Measurements from ENCODE around the gene IFT81. TPM values are rescaled to one million over a fixed set of nuclear protein-coding genes. Genes with fewer than 3 reads are reported as not detected.

IFT81 gene
- total RNA-seq, 4 donors from 2014 or later = 4.0 to 14.8 (median 5.3) TPM

- TF ChIP-seq CTCF (IDR thresholded peaks at IDR 0.05) = no peak
- no peak for DNase-seq (ENCODE audit: low spot score)
- no peak for ATAC-seq (ENCODE audit: low FRiP score)
These were observed 19.7 kb upstream of the IFT81 start for GRCh38 chr12:110104188-110105094.

- no peak for DNase-seq (ENCODE audit: low spot score)
- ATAC-seq (ENCODE audit: low FRiP score) = no peak
- no peak for TF ChIP-seq CTCF (IDR thresholded peaks at IDR 0.05)
These were observed 19.0 kb upstream of the IFT81 start for GRCh38 chr12:110105159-110105558.

GRCh38 chr12:110105986-110106385 lies 18.2 kb upstream of the IFT81 start:
- ATAC-seq (ENCODE audit: low FRiP score) (no peak), DNase-seq (ENCODE audit: low spot score) (no peak)
- TF ChIP-seq CTCF (IDR thresholded peaks at IDR 0.05) = no peak

- DNase-seq (ENCODE audit: low spot score) (no peak), ATAC-seq (ENCODE audit: low FRiP score) (no peak)
- TF ChIP-seq CTCF (IDR thresholded peaks at IDR 0.05) = no peak
These were observed 16.5 kb upstream of the IFT81 start for GRCh38 chr12:110107369-110108281.

- no peak for TF ChIP-seq CTCF (IDR thresholded peaks at IDR 0.05)
- DNase-seq (ENCODE audit: low spot score) (no peak), ATAC-seq (ENCODE audit: low FRiP score) (no peak)
These were observed 15.7 kb upstream of the IFT81 start for GRCh38 chr12:110108309-110109036.

GRCh38 chr12:110109037-110109836 lies 14.9 kb upstream of the IFT81 start:
- peak; percentile 70 for ATAC-seq (ENCODE audit: low FRiP score)
- TF ChIP-seq CTCF (IDR thresholded peaks at IDR 0.05) = no peak
- peak; percentile 43 for DNase-seq (ENCODE audit: low spot score)

Measured in omental fat pad (tissue), 4 donors.